GM20431 (cell line): Measurements from ENCODE around the gene FGD4.
"Not testable (repeated sequence)": the region's sequence is repeated elsewhere in the genome, so short reads cannot be mapped to it uniquely, and the experiment has no call there.

Experiments used
- in situ Hi-C: fragments of 300-500 bp; cut with MseI, MboI; formaldehyde crosslinking; loops from one replicate; pipeline ENCODE4 v1.15.0; 2020; ENCODE audit warnings: low sequenced_read_pairs; ENCODE audit not compliant: unreplicated experiment

The FGD4 gene

GRCh38 chr12:32512379-32512778 is 113.0 kb downstream of the FGD4 start:
- in situ Hi-C loops, result no loop called here

- in situ Hi-C loops, result no loop called here
Measured at GRCh38 chr12:32512910-32513309, 113.6 kb downstream of the FGD4 start.

- in situ Hi-C loops, result no loop called here
Measured at GRCh38 chr12:32515137-32515873, 115.9 kb downstream of the FGD4 start.

DNA sequence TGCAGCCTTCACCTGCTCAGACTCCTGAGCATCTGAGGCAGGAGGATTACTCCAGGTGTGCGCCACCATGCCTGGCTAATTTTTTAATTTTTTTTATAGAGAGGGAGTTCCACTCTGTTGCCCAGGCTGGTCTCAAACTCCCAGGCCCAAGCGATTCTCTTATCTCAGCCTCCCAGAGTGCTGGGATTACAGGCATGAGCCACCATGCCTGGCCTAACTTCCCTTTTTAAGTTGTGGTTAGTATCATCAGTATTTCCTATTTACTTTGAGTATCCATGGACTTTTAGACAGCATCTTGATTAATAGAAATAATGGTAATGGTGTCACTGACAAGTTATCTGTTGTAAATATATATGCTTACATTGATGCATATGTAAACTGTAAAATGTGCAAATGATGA is 116.9 kb downstream of the FGD4 start:
- in situ Hi-C loops, result no loop called here

DNA sequence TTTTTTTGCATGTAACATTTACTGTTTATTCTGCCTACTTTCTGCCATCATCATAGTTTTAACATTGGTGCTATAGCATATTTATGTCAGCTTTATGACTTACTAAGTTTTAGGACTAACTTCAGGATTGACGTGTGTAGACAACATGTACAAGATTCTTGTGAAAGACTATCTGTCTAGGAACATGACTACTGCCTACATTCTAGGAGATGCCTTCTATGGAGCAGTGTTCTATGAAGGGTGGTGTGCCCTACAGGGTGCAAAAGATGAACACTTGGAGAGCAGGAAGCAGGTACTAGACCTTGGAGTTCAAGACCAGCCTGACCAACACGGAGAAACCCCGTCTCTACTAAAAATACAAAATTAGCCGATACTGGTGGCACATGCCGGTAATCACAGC is 118.6 kb downstream of the FGD4 start:
- in situ Hi-C loops, result no loop called here

DNA sequence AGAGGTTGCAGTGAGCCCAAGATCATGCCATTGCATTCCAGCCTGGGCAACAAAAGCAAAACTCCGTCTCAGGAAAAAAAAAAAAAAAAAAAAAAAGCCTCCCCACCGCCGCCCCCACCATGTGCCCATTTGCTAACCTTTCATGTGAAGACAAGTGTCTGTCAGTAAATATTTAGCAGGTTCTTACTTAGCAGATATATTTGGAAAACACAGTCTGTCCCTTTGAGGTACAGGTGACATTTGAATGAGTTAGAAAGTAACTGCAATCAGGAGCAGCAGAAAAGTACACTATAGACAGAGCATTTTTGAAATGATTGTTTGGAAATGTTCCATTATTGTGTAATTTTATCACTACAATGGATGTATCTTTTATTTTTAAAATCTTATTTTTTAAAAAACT is 119.7 kb downstream of the FGD4 start:
- in situ Hi-C loops, result no loop called here

DNA sequence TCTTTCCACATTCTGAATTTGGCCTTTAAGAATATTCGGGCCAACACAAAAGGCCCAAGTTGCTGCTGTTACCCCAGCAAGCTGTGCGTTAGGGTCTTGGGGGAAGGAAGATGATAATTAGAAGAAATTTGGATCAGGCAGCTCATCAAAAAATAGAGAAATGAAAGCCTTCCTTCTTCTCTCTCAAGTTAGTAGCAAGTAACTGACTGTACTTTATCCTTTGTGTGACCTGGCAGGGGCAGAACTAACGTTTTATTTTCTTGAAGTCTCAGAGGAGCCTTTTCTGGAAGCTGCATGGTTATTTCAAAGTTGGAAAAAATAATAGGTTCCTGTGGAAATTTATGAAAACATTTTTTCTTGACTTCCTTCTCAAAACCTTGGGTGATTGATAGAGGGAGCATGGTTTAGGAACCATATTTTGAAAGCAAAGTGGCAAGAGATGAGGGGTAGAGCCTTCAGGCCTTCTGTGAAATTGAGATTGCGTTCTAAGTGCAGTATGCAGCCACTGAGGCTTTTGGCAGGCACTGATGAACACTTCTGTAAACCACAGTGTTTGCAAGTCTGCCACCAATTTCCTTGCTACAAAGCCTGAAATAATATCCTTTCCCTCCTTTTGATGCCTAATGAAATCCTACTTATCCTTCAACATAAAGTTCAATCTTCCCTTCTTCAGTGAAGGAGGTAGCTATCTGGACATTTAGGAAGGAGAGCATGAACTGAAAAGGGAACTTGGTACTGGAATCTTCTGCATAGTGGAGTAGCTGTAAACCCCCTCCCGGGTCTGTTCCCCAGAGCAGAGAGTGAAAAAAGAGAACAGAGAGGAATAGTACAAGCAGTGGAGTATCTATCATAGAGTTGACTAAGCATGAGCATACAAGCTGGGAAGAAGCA is 123.2 kb downstream of the FGD4 start:
- in situ Hi-C loops, result no loop called here

GRCh38 chr12:32525802-32526201 is 126.4 kb downstream of the FGD4 start:
- in situ Hi-C loops, result not testable (repeated sequence)

DNA sequence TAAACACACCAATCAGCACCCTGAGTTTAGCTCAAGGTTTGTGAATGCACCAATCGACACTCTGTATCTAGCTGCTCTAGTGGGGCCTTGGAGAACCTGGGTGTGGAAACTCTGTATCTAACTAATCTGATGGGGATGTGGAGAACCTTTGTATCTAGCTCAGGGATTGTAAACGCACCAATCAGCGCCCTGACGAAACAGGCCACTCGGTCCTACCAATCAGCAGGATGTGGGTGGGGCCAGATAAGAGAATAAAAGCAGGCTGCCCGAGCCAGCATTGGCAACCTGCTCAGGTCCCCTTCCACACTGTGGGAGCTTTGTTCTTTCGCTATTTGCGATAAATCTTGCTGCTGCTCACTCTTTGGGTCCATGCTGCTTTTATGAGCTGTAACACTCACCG is 127.0 kb downstream of the FGD4 start:
- in situ Hi-C loops, result not testable (repeated sequence)

GRCh38 chr12:32532422-32532821 is 133.1 kb downstream of the FGD4 start:
- in situ Hi-C loops, result no loop called here

DNA sequence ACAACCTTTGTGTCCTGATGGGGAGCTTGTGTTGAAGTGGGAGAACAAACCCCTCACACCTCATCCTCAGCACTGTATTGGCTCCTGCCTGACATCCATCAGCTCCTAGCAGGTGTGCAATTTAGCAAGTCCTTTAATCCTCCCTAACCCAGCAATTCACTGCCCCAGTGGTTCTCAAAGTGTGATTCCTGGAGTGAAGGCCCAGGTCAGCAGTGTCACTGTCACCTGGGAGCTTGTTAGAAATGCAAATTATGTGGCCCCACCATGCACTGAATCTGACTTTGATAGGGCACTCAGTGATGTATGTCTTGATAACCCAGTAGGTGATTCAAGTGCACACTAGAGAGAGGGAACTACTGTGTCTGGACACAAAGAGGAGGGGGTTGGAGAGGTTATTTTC is 133.6 kb downstream of the FGD4 start:
- in situ Hi-C loops, result no loop called here

DNA sequence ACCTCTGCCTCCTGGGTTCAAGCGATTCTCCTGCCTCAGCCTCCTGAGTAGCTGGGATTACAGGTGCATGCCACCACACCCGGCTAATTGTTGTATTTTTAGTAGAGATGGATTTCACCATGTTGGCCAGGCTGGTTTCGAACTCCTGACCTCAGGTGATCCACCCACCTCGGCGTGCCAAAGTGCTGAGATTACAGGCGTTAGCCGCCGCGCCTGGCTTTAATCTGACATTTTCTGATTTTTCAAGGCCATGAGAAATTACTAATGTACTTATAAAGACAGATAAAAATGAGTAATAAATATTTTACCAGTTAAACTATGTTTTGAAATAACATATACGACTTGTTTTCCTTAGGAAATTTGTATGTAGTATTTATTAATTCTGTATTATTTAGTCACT is 134.1 kb downstream of the FGD4 start:
- in situ Hi-C loops, result not testable (repeated sequence)

DNA sequence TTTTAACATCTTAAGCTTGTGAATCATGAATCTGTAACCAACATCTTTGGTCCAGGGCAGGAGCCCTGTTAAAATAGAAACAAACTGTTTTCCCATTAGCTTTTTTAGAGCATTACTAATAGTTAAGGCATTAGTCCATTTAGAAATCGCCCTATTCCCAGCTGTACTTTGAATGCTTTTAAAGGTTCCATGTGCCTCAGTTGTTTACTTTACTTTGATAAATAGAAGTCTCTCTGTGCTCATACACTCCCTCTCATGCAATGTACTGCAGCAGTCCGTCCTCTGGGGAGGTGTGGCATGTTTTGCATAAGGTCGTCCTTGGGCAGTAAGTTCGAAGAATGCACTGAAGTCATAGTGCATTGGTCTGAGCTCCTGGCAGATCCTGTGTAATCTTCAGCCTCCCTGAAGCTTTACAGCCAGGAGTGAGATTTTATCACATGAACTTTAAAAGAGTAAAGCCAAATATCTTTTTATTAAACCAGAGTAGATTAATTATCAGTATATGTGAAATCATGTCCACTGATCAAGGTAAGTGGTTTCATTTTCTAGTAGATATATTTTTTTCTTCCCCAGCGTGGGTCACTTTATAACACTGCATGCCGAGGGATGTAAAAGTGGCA is 134.7 kb downstream of the FGD4 start:
- in situ Hi-C loops, result no loop called here

DNA sequence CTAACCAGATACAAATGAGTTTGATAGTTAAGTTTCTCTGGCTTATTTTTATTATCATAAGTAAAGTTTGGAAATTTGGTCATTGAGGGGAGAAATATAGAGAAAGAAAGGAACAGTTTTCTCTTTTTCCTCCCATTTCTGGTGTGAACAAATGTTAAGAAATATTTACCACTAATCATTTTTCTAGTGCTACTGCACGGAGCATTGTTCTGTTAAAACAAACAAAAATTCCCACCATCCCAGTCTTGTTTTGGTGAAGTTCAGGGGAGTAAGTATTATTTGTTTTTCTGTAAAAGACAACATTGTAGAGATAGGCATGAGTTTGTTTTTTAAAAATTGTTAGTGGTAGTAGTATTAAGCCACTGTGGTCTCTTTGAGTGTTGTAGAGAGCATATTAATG is 135.3 kb downstream of the FGD4 start:
- in situ Hi-C loops, result no loop called here

DNA sequence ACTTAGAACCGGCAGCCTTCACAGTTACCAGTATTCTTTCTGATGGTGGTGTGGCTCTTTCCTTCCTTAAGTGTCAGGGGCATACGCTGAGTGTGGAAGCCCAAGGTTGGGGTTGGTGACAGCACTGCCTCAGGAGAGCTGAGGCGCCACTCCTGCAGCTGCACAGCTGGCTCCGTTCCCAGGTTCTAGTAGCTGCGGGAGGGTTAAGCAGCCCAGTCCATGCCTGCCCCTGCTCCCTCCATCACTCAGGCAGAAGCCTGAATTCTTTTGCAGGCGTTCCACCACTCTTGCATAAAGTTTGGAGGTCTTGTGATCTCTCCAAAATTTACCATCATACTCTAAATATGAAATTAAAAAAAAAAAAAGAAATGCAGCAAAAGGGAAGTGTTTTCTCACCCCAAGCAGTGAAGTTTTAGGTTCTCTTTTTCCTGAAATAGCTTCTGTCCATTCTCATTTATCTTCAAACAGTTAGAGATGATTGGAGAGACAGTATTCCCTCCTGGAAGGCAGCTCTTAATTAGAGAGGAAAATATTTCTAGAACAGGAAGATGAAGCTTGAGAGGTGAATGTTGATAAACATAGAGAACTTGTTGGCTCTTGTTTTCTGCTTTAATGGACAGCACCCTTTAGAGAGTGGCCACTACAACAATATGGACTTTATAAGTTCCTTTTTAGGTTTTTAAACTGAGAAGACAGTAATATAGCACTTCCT is 136.1 kb downstream of the FGD4 start:
- in situ Hi-C loops, result no loop called here

- in situ Hi-C loops, result no loop called here
Measured at GRCh38 chr12:32536000-32536345, 136.6 kb downstream of the FGD4 start.

DNA sequence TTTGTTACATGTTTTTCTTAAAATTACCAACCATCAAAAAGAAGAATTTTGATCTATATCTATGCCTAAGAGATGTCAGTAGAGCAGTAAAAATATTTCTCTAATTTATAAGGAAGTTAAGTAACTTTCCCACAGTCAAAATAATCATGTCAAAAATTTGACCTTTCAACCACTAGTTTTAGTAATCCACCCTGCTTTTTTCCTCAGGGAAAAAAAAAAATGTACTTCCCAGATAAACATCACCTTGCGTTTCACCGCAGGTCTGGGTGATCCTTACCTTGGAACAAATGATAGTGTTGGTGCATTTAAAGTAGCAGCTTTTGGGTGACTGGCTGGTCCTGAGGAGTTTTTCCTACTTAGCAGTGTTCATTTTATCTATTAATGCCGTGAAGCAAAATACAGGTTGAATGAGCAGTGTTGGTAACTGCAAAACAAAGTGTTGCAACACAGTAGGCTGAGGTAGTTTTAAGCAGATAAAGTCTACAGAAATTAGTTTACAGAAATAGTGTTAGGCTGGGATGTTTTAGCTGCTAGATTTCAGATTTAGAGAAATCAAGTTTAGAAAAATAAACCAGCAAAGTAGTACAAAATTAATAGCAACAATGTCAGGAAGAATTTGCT is 142.5 kb downstream of the FGD4 start:
- in situ Hi-C loops, result no loop called here

DNA sequence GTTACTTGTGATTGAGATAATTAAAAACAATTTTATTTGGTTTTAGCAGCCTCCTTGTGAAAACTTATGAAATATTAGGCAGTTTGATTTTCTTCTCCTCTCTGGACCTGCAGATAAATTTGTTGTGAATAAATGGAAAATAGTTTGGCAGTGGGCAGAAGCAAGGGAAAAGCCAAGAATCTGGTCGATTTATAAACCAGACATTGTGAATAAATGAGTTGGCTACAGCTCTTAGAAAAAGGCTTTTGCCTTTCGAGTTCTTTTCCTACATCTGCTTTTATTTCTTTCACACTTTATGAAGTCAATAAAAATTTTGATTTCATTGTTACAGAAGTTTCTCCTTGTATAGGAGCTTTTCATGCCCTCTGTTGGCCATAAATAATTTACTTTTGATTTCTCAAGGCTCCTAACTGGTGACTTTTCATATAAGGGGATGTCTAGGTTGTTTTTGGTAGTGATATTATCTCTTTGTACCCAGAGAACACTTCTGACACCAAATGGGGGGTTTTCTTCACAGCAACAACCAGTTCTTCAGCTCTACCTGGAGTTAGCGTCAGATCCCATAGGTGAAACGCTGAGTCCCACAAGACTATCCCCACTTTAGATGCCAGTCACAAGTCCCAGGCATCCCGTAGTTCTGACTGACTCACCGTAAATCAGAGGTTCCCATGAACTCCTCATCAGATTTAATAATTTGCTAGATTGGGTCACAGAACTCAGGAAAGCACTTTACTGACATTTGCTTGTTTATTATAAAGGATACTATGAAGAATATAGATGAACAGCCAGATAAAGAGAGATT is 143.3 kb downstream of the FGD4 start:
- in situ Hi-C loops, result no loop called here

DNA sequence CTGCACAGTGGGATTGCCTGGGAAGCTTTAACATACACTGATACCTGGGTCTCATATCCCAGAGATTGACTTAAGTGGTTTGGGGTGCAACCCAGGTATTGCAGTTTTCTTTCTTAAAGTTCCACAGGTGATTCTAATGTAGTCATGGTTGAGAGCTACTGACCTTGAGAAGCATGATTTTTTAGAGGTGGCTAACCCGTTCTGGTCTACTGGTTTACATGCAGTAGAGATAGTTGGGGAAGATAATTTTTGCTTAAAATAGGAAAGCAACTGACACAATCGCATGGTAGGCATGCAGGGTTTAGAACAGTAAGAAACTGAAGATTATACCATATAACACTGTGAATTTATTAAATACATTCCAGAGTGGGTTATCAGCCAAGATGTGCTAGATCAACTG is 145.5 kb downstream of the FGD4 start:
- in situ Hi-C loops, result no loop called here
